ENCODE data around the gene HDAC4.

Gene HDAC4

GRCh38 chr2:239256350-239256743, 144.5 kb downstream of the HDAC4 start:
- H3K4me3 ChIP-seq (ENCODE audit: low read depth, low read length) = no peak overlapping the region
- H3K36me3 ChIP-seq (replicated peaks) = no peaks in the 10 kb centered on the region
- in situ Hi-C loops (cut with HindIII; ENCODE audit: low pct_ligation_motif_present, low sequenced_read_pairs) = no loop called here
- no peak overlapping the region for H3K27ac ChIP-seq
- no peak for TF ChIP-seq CTCF (IDR thresholded peaks at IDR 0.05; ENCODE audit: low read depth, low read length, missing control alignments)
- no peaks in the 10 kb centered on the region for H3K27me3 ChIP-seq (replicated peaks)
- no peak for DNase-seq

GRCh38 chr2:239255628-239256349, 145.0 kb downstream of the HDAC4 start:
- Histone ChIP-seq H3K36me3 (replicated peaks) (no peaks in the 10 kb centered on the region), H3K27me3 (replicated peaks) (no peaks in the 10 kb centered on the region), H3K4me3 (ENCODE audit: low read depth, low read length) (no peak overlapping the region), H3K27ac (no peak overlapping the region)
- no peak for TF ChIP-seq CTCF (IDR thresholded peaks at IDR 0.05; ENCODE audit: low read depth, low read length, missing control alignments)
- in situ Hi-C loops (cut with HindIII; ENCODE audit: low pct_ligation_motif_present, low sequenced_read_pairs) = no loop called here
- DNase-seq = no peak

- Histone ChIP-seq H3K36me3 (replicated peaks) (no peaks in the 10 kb centered on the region), H3K27me3 (replicated peaks) (no peaks in the 10 kb centered on the region), H3K4me3 (ENCODE audit: low read depth, low read length) (no peak overlapping the region), H3K27ac (no peak overlapping the region)
- in situ Hi-C loops (cut with HindIII; ENCODE audit: low pct_ligation_motif_present, low sequenced_read_pairs) = no loop called here
- no peak for DNase-seq
- no peak for TF ChIP-seq CTCF (IDR thresholded peaks at IDR 0.05; ENCODE audit: low read depth, low read length, missing control alignments)
These were observed 145.6 kb downstream of the HDAC4 start for GRCh38 chr2:239255218-239255617.

- no peak for TF ChIP-seq CTCF (IDR thresholded peaks at IDR 0.05; ENCODE audit: low read depth, low read length, missing control alignments)
- H3K27ac ChIP-seq = no peak overlapping the region
- DNase-seq = no peak
- in situ Hi-C loops (cut with HindIII; ENCODE audit: low pct_ligation_motif_present, low sequenced_read_pairs) = no loop called here
- H3K4me3 ChIP-seq (ENCODE audit: low read depth, low read length) = no peak overlapping the region
- H3K36me3 ChIP-seq (replicated peaks) = no peaks in the 10 kb centered on the region
- H3K27me3 ChIP-seq (replicated peaks) = no peaks in the 10 kb centered on the region
These were observed 147.0 kb downstream of the HDAC4 start for GRCh38 chr2:239253701-239254436.

GRCh38 chr2:239253264-239253663, 147.6 kb downstream of the HDAC4 start:
- no peaks in the 10 kb centered on the region for H3K27me3 ChIP-seq (replicated peaks)
- TF ChIP-seq CTCF (IDR thresholded peaks at IDR 0.05; ENCODE audit: low read depth, low read length, missing control alignments) = no peak
- H3K27ac ChIP-seq = no peak overlapping the region
- DNase-seq = no peak
- no peak overlapping the region for H3K4me3 ChIP-seq (ENCODE audit: low read depth, low read length)
- H3K36me3 ChIP-seq (replicated peaks) = no peaks in the 10 kb centered on the region
- in situ Hi-C loops (cut with HindIII; ENCODE audit: low pct_ligation_motif_present, low sequenced_read_pairs) = no loop called here
